Right atrium auricular region (tissue), 2 donors: Measurements from ENCODE around the gene BACH2. TPM values are rescaled to one million over a fixed set of nuclear protein-coding genes. Genes with fewer than 3 reads are reported as not detected.
"Not testable (repeated sequence)": the region's sequence is repeated elsewhere in the genome, so short reads cannot be mapped to it uniquely, and the experiment has no call there.

ENCODE experiments used
- DNase-seq: peaks from one replicate; pipeline ENCODE4 v3.0.0-alpha.2; 2019; ENCODE audit warnings: low spot score
- H3K27ac ChIP-seq, 2 donors: fragments of 200-600 bp; sonication (generic); 1 replicate in 1 of 2; 2 replicates in 1 of 2; pipeline ENCODE4 v1.5.1; 2016 to 2019
- H3K27me3 ChIP-seq, 2 donors: fragments of 200-600 bp; sonication (generic); one replicate each; pipeline versions ENCODE4 v1.5.1 to v1.6.0; 2017 to 2019
- H3K36me3 ChIP-seq: fragments of 200-600 bp; sonication (generic); one replicate; pipeline ENCODE4 v1.5.1; 2016
- H3K4me1 ChIP-seq, 2 donors: fragments of 200-600 bp; sonication (generic); one replicate each; pipeline versions ENCODE4 v1.5.1 to v1.6.0; 2017 to 2019
- H3K4me3 ChIP-seq, 2 donors: fragments of 200-600 bp; sonication (generic); 1 replicate in 1 of 2; 2 replicates in 1 of 2; pipeline ENCODE4 v1.5.1; 2017 to 2019; ENCODE audit warnings: mild to moderate bottlenecking in 1 of 2, moderate library complexity in 1 of 2
- H3K9me3 ChIP-seq, 2 donors: fragments of 200-600 bp; sonication (generic); one replicate each; pipeline ENCODE4 v1.5.1; 2019
- CTCF ChIP-seq, 2 donors: fragments of 200-600 bp; sonication (generic); IDR thresholded peaks; one replicate each; pipeline ENCODE4 v1.5.1; 2019; ENCODE audit warnings: antibody characterized with exemption in 2 of 2
- total RNA-seq, 2 donors: library from RNA; depleted of rRNA; stranded (reverse); fragments of >200 nt; gene quantifications; one replicate each; pipeline ENCODE4 v1.1.0, GENCODE V29; 2016

BACH2 gene
- 1 to 10 TPM in 1 of 2 donors, under 1 TPM in 1; 0.82 to 2.2 TPM for total RNA-seq

- no peaks in the 10 kb centered on the region for H3K9me3 ChIP-seq
- H3K4me1 ChIP-seq: peaks cover 0 to 23% of the 10 kb centered on the region in 2 donors
- no peaks in the 10 kb centered on the region for H3K27me3 ChIP-seq
- H3K36me3 ChIP-seq: no peaks in the 10 kb centered on the region
- DNase-seq: peak; percentile 93
- TF ChIP-seq CTCF (IDR thresholded peaks at IDR 0.05): peak; percentile 21 to 28
- peak within 1 kb of the TSS; percentile 74 to 81 for H3K4me3 ChIP-seq
- H3K27ac ChIP-seq: peak within 1 kb of the TSS; percentile 87 to 91
Observed at GRCh38 chr6:90296341-90297114, at the start of gene BACH2. Gene BACH2, minus strand, starts transcription at chr6:90296843. Its CDS starts 287,999 bp downstream, at chr6:90008844.

- DNase-seq: no peak
- H3K27me3 ChIP-seq: no peaks in the 10 kb centered on the region
- H3K27ac ChIP-seq: no peak overlapping the region
- no peak for TF ChIP-seq CTCF (IDR thresholded peaks at IDR 0.05)
- H3K36me3 ChIP-seq: no peaks in the 10 kb centered on the region
- no peak overlapping the region for H3K4me3 ChIP-seq
- H3K4me1 ChIP-seq: no peaks in the 10 kb centered on the region
- H3K9me3 ChIP-seq: no peaks in the 10 kb centered on the region
Observed at GRCh38 chr6:90343576-90343975, 46.9 kb upstream of the BACH2 start.

- no peak for TF ChIP-seq CTCF (IDR thresholded peaks at IDR 0.05)
- H3K4me1 ChIP-seq: no peaks in the 10 kb centered on the region
- H3K27ac ChIP-seq: no peak overlapping the region
- H3K27me3 ChIP-seq: no peaks in the 10 kb centered on the region
- no peak for DNase-seq
- H3K9me3 ChIP-seq: no peaks in the 10 kb centered on the region
- no peaks in the 10 kb centered on the region for H3K36me3 ChIP-seq
- H3K4me3 ChIP-seq: no peak overlapping the region
Observed at GRCh38 chr6:90338409-90338808, 41.8 kb upstream of the BACH2 start.

GRCh38 chr6:90336388-90336947 is 39.8 kb upstream of the BACH2 start:
- no peak for DNase-seq
- Histone ChIP-seq H3K4me1 (no peaks in the 10 kb centered on the region), H3K27ac (no peak overlapping the region), H3K4me3 (no peak overlapping the region), H3K27me3 (no peaks in the 10 kb centered on the region), H3K9me3 (no peaks in the 10 kb centered on the region), H3K36me3 (no peaks in the 10 kb centered on the region)
- no peak for TF ChIP-seq CTCF (IDR thresholded peaks at IDR 0.05)

- no peaks in the 10 kb centered on the region for H3K27me3 ChIP-seq
- TF ChIP-seq CTCF (IDR thresholded peaks at IDR 0.05): no peak
- no peak for DNase-seq
- H3K27ac ChIP-seq: no peak overlapping the region
- H3K36me3 ChIP-seq: no peaks in the 10 kb centered on the region
- H3K9me3 ChIP-seq: no peaks in the 10 kb centered on the region
- no peaks in the 10 kb centered on the region for H3K4me1 ChIP-seq
- H3K4me3 ChIP-seq: no peak overlapping the region
Observed at GRCh38 chr6:90333928-90334327, 37.3 kb upstream of the BACH2 start.

GRCh38 chr6:90332978-90333543 is 36.4 kb upstream of the BACH2 start:
- H3K4me3 ChIP-seq, H3K4me1 ChIP-seq, H3K27me3 ChIP-seq, H3K9me3 ChIP-seq, H3K27ac ChIP-seq, DNase-seq, H3K36me3 ChIP-seq: not testable (repeated sequence)
